Thyroid gland (tissue), 4 donors: Measurements from ENCODE around the gene INKA2.

Experiments
- POLR2A ChIP-seq, 2 donors: fragments of 450-650 bp; IDR thresholded peaks; one replicate each; pipeline ENCODE4 v1.6.1; 2017; ENCODE audit warnings: antibody characterized with exemption in 2 of 2, mild to moderate bottlenecking in 2 of 2, moderate library complexity in 1 of 2
- TF ChIP-seq, protein P1 (sequence below), 6 experiments: fragments of 200-600 bp in 3 of 6; fragments of 450-650 bp in 3 of 6; sonication (generic) in 3 of 6; IDR thresholded peaks; one replicate each; pipeline ENCODE4 v1.5.1; 2016 to 2019; ENCODE audit warnings: antibody characterized with exemption in 6 of 6, mild to moderate bottlenecking in 2 of 6, inconsistent platforms in 1 of 6, moderate library complexity in 1 of 6

DNA sequence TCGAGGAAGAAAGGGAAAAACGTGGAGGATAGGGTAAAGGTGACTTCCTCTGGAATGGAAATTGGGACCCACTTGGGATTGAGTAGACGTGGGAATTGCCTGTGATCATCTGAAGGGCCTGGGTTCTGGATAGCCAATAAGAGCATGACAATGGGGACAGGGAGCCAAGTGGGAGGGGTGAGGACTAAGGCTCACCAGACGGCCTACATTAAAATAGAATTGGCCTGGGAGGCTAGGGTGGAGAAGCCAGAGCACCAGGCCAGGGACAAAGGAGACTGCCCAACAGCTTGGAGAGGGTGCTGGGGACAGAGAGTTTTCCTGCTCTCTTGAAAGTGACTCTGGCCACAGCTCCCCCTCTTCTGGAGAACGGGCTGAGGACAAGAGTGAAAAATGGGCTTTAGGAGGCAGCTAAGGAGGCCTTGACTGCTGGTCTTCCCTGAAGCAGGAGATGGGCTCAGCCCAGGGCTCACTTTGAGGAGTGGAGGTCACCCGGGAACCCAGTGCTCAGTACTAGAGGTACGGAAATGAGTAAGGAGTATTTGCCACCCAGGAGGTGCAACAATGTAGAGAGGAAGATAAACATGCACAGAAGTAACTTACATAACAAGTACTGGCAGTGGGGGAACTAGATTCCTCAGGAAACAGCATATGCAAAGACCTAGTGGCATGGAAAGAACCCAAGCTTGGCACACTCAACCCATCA, 18.8 kb downstream of the INKA2 start:
- no peak for TF ChIP-seq POLR2A (IDR thresholded peaks at IDR 0.05)
- TF ChIP-seq, protein P1, sequence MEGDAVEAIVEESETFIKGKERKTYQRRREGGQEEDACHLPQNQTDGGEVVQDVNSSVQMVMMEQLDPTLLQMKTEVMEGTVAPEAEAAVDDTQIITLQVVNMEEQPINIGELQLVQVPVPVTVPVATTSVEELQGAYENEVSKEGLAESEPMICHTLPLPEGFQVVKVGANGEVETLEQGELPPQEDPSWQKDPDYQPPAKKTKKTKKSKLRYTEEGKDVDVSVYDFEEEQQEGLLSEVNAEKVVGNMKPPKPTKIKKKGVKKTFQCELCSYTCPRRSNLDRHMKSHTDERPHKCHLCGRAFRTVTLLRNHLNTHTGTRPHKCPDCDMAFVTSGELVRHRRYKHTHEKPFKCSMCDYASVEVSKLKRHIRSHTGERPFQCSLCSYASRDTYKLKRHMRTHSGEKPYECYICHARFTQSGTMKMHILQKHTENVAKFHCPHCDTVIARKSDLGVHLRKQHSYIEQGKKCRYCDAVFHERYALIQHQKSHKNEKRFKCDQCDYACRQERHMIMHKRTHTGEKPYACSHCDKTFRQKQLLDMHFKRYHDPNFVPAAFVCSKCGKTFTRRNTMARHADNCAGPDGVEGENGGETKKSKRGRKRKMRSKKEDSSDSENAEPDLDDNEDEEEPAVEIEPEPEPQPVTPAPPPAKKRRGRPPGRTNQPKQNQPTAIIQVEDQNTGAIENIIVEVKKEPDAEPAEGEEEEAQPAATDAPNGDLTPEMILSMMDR (IDR thresholded peaks at IDR 0.05), result no peak
